NCI-H2196 (cell line): ENCODE data around the gene MAEA.
"Not testable (repeated sequence)": the region's sequence is repeated elsewhere in the genome, so short reads cannot be mapped to it uniquely, and the experiment has no call there.

Source experiments
- DNase-seq: peaks from one replicate; lab custom pipeline; 2025; ENCODE audit not compliant: unreplicated experiment; lab: John Stamatoyannopoulos, UW

MAEA gene

GRCh38 chr4:1333256-1333655, 43.6 kb downstream of the MAEA start:
- DNase-seq: no peak

- not testable (repeated sequence) for DNase-seq
Observed at GRCh38 chr4:1333851-1334578, 44.3 kb downstream of the MAEA start.

GRCh38 chr4:1334579-1334895, 44.8 kb downstream of the MAEA start:
- DNase-seq: no peak

- not testable (repeated sequence) for DNase-seq
Observed at GRCh38 chr4:1335193-1335883, 45.6 kb downstream of the MAEA start.

- no peak for DNase-seq
Observed at GRCh38 chr4:1336088-1336491, 46.4 kb downstream of the MAEA start.

- DNase-seq: no peak
Observed at GRCh38 chr4:1337376-1337831, 47.7 kb downstream of the MAEA start.

- DNase-seq: no peak
Observed at GRCh38 chr4:1337951-1338751, 48.5 kb downstream of the MAEA start.

GRCh38 chr4:1338752-1339414, 49.2 kb downstream of the MAEA start:
- no peak for DNase-seq

- DNase-seq: no peak
Observed at GRCh38 chr4:1339489-1339888, 49.8 kb downstream of the MAEA start.

GRCh38 chr4:1340181-1340747, 50.6 kb downstream of the MAEA start:
- DNase-seq: no peak

- DNase-seq: no peak
Observed at GRCh38 chr4:1340861-1341260, 51.2 kb downstream of the MAEA start.

GRCh38 chr4:1342003-1342402, 52.3 kb downstream of the MAEA start:
- no peak for DNase-seq

GRCh38 chr4:1344696-1345095, 55.0 kb downstream of the MAEA start:
- DNase-seq: no peak

GRCh38 chr4:1345903-1346780, 56.5 kb downstream of the MAEA start:
- peak; percentile 36 for DNase-seq

GRCh38 chr4:1346781-1347409, 57.2 kb downstream of the MAEA start, which contains the start of gene UVSSA:
Gene UVSSA (plus strand): TSS chr4:1347208. CDS start chr4:1348092, 884 bp downstream.
- peak; percentile 97 for DNase-seq

GRCh38 chr4:1347410-1347864, 57.7 kb downstream of the MAEA start:
- peak; percentile 49 for DNase-seq

- no peak for DNase-seq
Observed at GRCh38 chr4:1348014-1348513, 58.4 kb downstream of the MAEA start.

GRCh38 chr4:1348746-1349145, 59.1 kb downstream of the MAEA start:
- no peak for DNase-seq
